ENCODE data around the gene DNLZ. TPM values are rescaled to one million over a fixed set of nuclear protein-coding genes. Genes with fewer than 3 reads are reported as not detected.

Gene DNLZ
- total and polyA plus RNA-seq, 2 donors (not counting 3 experiments of a cell fraction or from before 2014, with no cell fraction given), result 26.9 to 38.4 TPM

GRCh38 chr9:136364942-136365774 is 1.6 kb upstream of the DNLZ start:
- no peak overlapping the region for H3K4me2 ChIP-seq (ENCODE audit: insufficient read depth, low read length)
- H3K27me3 ChIP-seq (ENCODE audit: control insufficient read depth in 2 of 2, insufficient read depth in 2 of 2, low read length in 2 of 2), result no peaks in the 10 kb centered on the region
- H3K9ac ChIP-seq (replicated peaks; ENCODE audit: extremely low read depth, insufficient read depth, low read length), result no peak overlapping the region
- intact Hi-C loops (cut with micrococcal nuclease) (no loop called here), dilution Hi-C loops (cut with MboI; ENCODE audit: extremely low pct_ligation_motif_present, low sequenced_read_pairs) (no loop called here)
- no peak overlapping the region for H3K4me3 ChIP-seq (replicated peaks in 1 of 3; ENCODE audit: insufficient read depth in 1 of 3, low read depth in 1 of 3, low read length in 3 of 3)
- H2AFZ ChIP-seq (ENCODE audit: low read depth, low read length), result no peak overlapping the region
- POLR2A ChIA-PET, result no interaction called here
- H3K9me1 ChIP-seq (replicated peaks; ENCODE audit: control insufficient read depth, extremely low read depth, insufficient read depth, low read length), result no peaks in the 10 kb centered on the region
- DNase-seq (ENCODE audit: low read depth, low spot score), result no peak
- no TSS peak for BruUV-seq (replicated peaks)
- H3K4me1 ChIP-seq (ENCODE audit: control insufficient read depth, extremely low read depth, insufficient read depth, low read length), result peaks cover 7% of the 10 kb centered on the region
- no peaks in the 10 kb centered on the region for H4K20me1 ChIP-seq (replicated peaks; ENCODE audit: control insufficient read depth, extremely low read depth, insufficient read depth, low read length)
- H3K36me3 ChIP-seq (ENCODE audit: control insufficient read depth in 2 of 2, extremely low read depth in 1 of 2, insufficient read depth in 2 of 2, low read length in 2 of 2), result no peaks in the 10 kb centered on the region
- CTCF ChIA-PET, result interaction anchor here (0.6 to 2.4 kb wide), 4 partner anchors 12 to 53 kb away, joined by 3 to 27 read pairs (median 6); no protein-coding TSS in a partner anchor
- no peak for TF ChIP-seq GATA2 (IDR thresholded peaks at IDR 0.05; ENCODE audit: insufficient read depth, insufficient read length, low read depth, low read length)
- TF ChIP-seq JUN (IDR thresholded peaks at IDR 0.05; ENCODE audit: borderline replicate concordance, insufficient read depth, insufficient read length, low read depth), result no peak
- TF ChIP-seq CTCF (IDR thresholded peaks at IDR 0.05; ENCODE audit: extremely low read depth in 1 of 2, insufficient read depth in 1 of 2, low read depth in 1 of 2, low read length in 2 of 2), result no peak
- TF ChIP-seq POLR2A (IDR thresholded peaks at IDR 0.05; ENCODE audit: low read depth, low read length), result no peak
- no peak for TF ChIP-seq EZH2 (IDR thresholded peaks at IDR 0.05; ENCODE audit: borderline replicate concordance, low read depth, low read length, severe bottlenecking)
- no peak for TF ChIP-seq FOS (IDR thresholded peaks at IDR 0.05; ENCODE audit: borderline replicate concordance, insufficient read depth, low read length)
- TF ChIP-seq MYC (IDR thresholded peaks at IDR 0.05; ENCODE audit: low read depth, low read length), result no peak
- TF ChIP-seq POLR2AphosphoS5 (IDR thresholded peaks at IDR 0.05; ENCODE audit: insufficient read depth, low read depth, low read length), result no peak
- TF ChIP-seq MAX (IDR thresholded peaks at IDR 0.05; ENCODE audit: insufficient read depth, insufficient read length), result no peak
- peaks cover 3% of the 10 kb centered on the region for H3K79me2 ChIP-seq (ENCODE audit: control insufficient read depth, insufficient read depth, low read length)
- no peaks in the 10 kb centered on the region for H3K9me3 ChIP-seq (replicated peaks; ENCODE audit: control insufficient read depth, insufficient read depth, low read length)
- H3K27ac ChIP-seq (ENCODE audit: insufficient read depth, low read depth, low read length), result no peak overlapping the region
- FAIRE-seq, result no peak

Data from endothelial cell of umbilical vein (primary cell).